Measurements from ENCODE around the gene EXOC4.

EXOC4 gene

GRCh38 chr7:133714654-133715053, 461.8 kb downstream of the EXOC4 start:
- TF ChIP-seq ZFX (IDR thresholded peaks at IDR 0.05) (no peak), CTCF (conservative IDR thresholded peaks at IDR 0.05) (no peak)
- no peak overlapping the region for H3K27ac ChIP-seq

- TF ChIP-seq ZFX (IDR thresholded peaks at IDR 0.05) (no peak), CTCF (conservative IDR thresholded peaks at IDR 0.05) (no peak)
These were observed 465.3 kb downstream of the EXOC4 start for GRCh38 chr7:133718131-133718530.

GRCh38 chr7:133723044-133723443, 470.2 kb downstream of the EXOC4 start:
- TF ChIP-seq CTCF (conservative IDR thresholded peaks at IDR 0.05) (no peak; the same call in 1 of the 2 replicates), ZFX (IDR thresholded peaks at IDR 0.05) (no peak)
- H3K27ac ChIP-seq, result no peak overlapping the region

More at GRCh38 chr7:133718131-133718530, 465.3 kb downstream of the EXOC4 start:
- H3K27ac ChIP-seq, result no peak overlapping the region

- TF ChIP-seq ZFX (IDR thresholded peaks at IDR 0.05) (no peak), CTCF (conservative IDR thresholded peaks at IDR 0.05) (no peak)
- no peak overlapping the region for H3K27ac ChIP-seq
These were observed 471.3 kb downstream of the EXOC4 start for GRCh38 chr7:133724148-133724547.

- TF ChIP-seq CTCF (conservative IDR thresholded peaks at IDR 0.05) (no peak), ZFX (IDR thresholded peaks at IDR 0.05) (no peak)
- no peak overlapping the region for H3K27ac ChIP-seq
These were observed 471.8 kb downstream of the EXOC4 start for GRCh38 chr7:133724694-133725093.

GRCh38 chr7:133727476-133728214, 474.8 kb downstream of the EXOC4 start:
- no peak overlapping the region for H3K27ac ChIP-seq
- no peak for TF ChIP-seq ZFX (IDR thresholded peaks at IDR 0.05)
- TF ChIP-seq CTCF (conservative IDR thresholded peaks at IDR 0.05), result no peak

GRCh38 chr7:133730360-133730759, 477.5 kb downstream of the EXOC4 start:
- TF ChIP-seq ZFX (IDR thresholded peaks at IDR 0.05) (no peak), CTCF (conservative IDR thresholded peaks at IDR 0.05) (no peak)
- H3K27ac ChIP-seq, result no peak overlapping the region
